ENCODE measurements around the gene TCTN1.

TCTN1 gene

DNA sequence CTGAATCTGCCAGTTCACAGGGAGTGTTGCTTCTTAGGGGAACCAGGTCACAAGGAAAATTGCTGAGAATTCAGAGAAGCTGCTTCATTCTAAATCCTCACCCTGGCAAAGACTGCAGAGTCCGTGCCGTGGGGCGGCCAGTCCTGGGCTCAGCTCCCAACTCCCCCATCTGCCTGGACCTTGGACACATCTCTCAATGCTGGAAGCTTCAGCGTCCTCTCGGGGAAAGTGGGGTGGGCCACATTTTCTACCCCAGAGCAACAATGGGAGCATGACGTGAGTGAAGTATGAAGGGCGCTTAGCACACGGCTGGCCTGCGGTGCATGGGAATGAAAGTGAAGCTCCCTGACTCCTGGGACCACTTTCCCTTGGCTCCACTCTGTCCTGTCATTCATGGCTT, 43.8 kb downstream of the TCTN1 start:
- H3K4me2 ChIP-seq, result peak overlapping the region; percentile 88

DNA sequence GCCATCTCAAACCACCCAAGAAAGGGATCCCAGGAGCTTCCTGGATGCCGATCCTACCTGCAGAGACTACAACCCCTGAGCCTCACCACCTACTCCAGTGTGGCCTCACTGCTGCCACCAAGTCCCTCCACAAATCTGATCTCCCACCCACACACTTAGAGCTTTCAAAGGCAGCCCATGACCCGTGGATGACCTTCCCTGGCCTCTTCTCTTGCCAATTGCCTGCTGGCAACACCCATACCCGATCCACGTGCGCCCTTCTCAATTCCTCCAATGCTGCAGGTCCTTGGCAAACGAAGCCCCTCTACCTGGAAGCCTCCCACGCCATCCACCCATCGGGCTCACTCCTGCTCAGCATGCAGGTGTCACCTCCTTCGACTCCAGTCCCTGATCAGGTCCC, 44.3 kb downstream of the TCTN1 start:
- H3K27me3 ChIP-seq, result no peaks in the 10 kb centered on the region
- H3K4me3 ChIP-seq, result no peak overlapping the region
- H3K9me3 ChIP-seq, result no peaks in the 10 kb centered on the region
- 0 out of 2 replicates have a peak overlapping the region, but pooled peaks have one; percentile 89 for H3K27ac ChIP-seq
- H3K4me1 ChIP-seq, result peaks cover 80% of the 10 kb centered on the region
- H3K9ac ChIP-seq, result no peak overlapping the region
- TF ChIP-seq Cebpa-rat (IDR thresholded peaks at IDR 0.05), result no peak
- H3K4me2 ChIP-seq, result peak overlapping the region; percentile 88
- no peaks in the 10 kb centered on the region for H4K20me1 ChIP-seq
- H3K36me3 ChIP-seq, result peaks cover 36% of the 10 kb centered on the region

More for the DNA sequence above, 43.8 kb downstream of the TCTN1 start:
- Histone ChIP-seq H3K9ac (no peak overlapping the region), H3K36me3 (peaks cover 41% of the 10 kb centered on the region), H3K9me3 (no peaks in the 10 kb centered on the region), H3K27me3 (no peaks in the 10 kb centered on the region), H3K4me1 (peaks cover 80% of the 10 kb centered on the region), H3K27ac (0 out of 2 replicates have a peak overlapping the region, but pooled peaks have one; percentile 89), H3K4me3 (no peak overlapping the region), H4K20me1 (no peaks in the 10 kb centered on the region)
- no peak for TF ChIP-seq Cebpa-rat (IDR thresholded peaks at IDR 0.05)

DNA sequence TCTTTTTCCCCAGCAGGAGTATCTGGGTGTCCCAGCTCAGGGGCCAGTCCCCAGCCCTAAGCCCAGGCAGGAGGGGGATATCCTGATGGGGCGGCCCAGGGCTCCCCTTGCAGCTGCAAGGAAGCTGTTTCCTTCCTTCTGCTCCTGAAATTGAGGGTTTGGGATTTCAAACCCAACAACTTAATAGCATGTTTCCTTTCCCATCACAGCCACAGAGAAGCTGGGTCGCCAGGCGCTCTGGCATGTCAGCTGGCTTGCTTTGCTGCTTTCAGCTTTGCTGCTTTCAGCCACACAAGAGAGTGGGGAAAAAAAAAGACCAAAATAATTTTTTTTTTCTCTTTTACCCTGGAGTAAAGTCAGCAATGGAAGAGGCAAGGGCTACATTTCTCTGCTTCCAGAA, 44.9 kb downstream of the TCTN1 start:
- Histone ChIP-seq H3K9ac (peak overlapping the region; percentile 61; the same call in 1 of the 2 replicates), H3K4me1 (peaks cover 76% of the 10 kb centered on the region), H3K4me2 (peak overlapping the region; percentile 88), H4K20me1 (no peaks in the 10 kb centered on the region), H3K36me3 (peaks cover 37% of the 10 kb centered on the region), H3K27ac (peak overlapping the region; percentile 89), H3K4me3 (no peak overlapping the region), H3K27me3 (no peaks in the 10 kb centered on the region), H3K9me3 (peaks cover 4% of the 10 kb centered on the region)
- TF ChIP-seq Cebpa-rat (IDR thresholded peaks at IDR 0.05), result no peak

DNA sequence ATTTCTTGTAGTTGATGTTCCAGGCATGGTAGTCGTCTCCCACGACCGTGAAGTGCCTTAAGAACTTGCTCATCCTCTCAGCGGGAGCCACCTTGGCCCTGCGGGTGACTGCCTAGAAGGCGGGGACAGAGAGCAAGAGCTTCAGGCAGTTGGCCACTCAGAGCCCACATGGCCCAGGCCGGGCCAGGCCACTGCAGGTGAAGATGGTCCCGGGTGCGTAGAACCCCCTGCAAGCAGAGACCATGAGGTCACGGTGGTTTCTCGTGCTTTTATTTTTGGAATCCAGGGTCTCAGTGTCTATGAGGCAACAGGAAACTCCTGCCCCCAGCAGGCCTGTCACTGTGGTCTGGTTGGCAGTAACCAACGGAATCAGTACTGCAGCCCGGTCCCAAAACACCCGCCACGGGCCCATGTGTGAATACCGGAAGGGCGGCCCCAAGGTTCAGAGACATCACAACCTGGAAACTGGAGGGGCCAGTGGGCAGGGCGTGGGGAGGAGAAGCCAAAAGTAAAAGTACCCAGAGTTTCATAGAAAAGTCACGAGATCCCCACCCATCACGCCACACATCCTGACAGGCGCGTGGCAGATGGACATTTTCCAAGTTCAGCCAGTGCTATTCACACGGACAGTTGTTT, 47.5 kb downstream of the TCTN1 start:
- Histone ChIP-seq H4K20me1 (no peaks in the 10 kb centered on the region), H3K27ac (peak overlapping the region; percentile 89), H3K4me2 (peak overlapping the region; percentile 88), H3K9ac (peak overlapping the region; percentile 72), H3K4me1 (peaks cover 61% of the 10 kb centered on the region), H3K27me3 (no peaks in the 10 kb centered on the region), H3K4me3 (peak overlapping the region; percentile 50), H3K36me3 (peaks cover 38% of the 10 kb centered on the region), H3K9me3 (peaks cover 30% of the 10 kb centered on the region)
- peak; percentile 93 for TF ChIP-seq Cebpa-rat (IDR thresholded peaks at IDR 0.05)

DNA sequence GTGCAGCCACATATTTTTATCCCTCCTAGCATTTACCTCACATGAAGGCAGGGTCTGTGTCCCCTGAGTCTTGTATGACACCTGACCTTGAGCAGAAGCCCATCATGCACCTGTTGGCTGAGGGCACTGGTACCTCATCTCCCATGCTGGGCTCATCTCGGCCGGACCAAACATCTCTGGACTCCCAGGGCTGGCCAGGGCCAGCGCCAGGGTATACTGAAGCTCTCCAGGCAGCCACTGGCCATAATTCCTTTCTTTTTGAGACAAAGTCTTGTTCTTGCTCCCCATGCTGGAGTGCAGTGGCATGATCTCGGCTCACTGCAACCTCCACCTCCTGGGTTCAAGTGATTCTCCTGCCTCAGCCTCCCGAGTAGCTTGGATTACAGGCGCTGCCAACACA, 53.0 kb downstream of the TCTN1 start:
- Histone ChIP-seq H3K27ac (no peak overlapping the region), H3K4me2 (0 out of 2 replicates have a peak overlapping the region, but pooled peaks have one; percentile 78), H3K9me3 (peaks cover 35% of the 10 kb centered on the region), H3K27me3 (no peaks in the 10 kb centered on the region), H3K36me3 (peaks cover 46% of the 10 kb centered on the region), H3K4me3 (no peak overlapping the region), H4K20me1 (no peaks in the 10 kb centered on the region), H3K4me1 (peaks cover 71% of the 10 kb centered on the region), H3K9ac (no peak overlapping the region)
- TF ChIP-seq Cebpa-rat (IDR thresholded peaks at IDR 0.05), result no peak

DNA sequence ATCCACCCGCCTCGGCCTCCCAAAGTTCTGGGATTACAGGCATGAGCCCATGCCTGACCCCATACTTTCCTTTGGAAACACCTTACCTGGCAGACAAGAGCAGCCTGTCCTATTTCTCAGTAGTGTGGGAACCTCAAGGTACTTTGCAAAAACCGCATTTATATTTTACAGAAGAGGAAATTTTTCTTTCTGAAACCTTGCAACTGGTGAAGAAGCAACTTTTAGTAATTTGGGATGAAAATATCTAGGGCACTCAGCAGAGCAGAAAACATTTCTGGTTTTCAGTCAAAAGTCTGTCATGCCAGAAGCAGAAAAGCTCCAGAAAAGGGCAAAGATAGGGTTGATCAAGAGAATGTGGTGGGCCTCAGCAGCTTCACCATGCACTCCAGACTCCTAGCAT, 53.7 kb downstream of the TCTN1 start:
- no peaks in the 10 kb centered on the region for H3K27me3 ChIP-seq
- no peaks in the 10 kb centered on the region for H4K20me1 ChIP-seq
- H3K4me3 ChIP-seq, result no peak overlapping the region
- peaks cover 71% of the 10 kb centered on the region for H3K4me1 ChIP-seq
- peak overlapping the region; percentile 74 for H3K27ac ChIP-seq
- peaks cover 46% of the 10 kb centered on the region for H3K36me3 ChIP-seq
- H3K4me2 ChIP-seq, result peak overlapping the region; percentile 78
- no peak for TF ChIP-seq Cebpa-rat (IDR thresholded peaks at IDR 0.05)
- peaks cover 35% of the 10 kb centered on the region for H3K9me3 ChIP-seq
- H3K9ac ChIP-seq, result no peak overlapping the region

DNA sequence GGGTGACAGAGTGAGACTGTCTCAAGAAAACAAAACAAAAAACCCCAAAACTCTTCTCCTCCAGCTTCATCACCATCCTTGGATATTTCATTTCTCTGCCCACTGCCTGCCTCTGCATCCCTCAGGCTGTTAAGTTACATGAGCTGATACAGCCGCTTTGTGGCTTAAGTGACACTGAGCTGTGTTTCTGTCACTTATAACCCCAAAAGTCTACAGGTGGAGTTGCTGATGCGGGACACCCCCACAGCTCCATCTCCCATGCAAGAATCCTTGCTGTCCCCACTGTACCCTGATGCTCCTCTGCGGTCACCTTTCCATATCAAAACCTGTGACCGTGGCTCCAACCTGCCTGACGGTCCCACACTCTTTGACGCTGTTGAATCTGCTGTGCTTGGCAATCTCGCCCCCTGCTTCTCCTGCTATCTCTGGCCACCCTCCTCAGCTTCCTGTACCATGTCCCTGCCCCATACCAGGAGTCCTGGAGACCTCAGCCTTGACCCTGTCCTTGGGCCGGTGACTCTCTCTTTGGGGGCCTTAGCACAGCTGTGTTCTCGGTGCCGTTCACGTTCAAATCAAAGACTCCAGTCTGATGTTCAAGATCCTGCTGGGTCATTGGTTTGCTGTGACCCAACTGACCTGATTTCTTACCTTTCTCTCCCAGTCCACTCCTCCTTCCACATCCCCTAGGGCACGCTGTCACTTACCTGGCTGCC, 54.7 kb downstream of the TCTN1 start:
- Histone ChIP-seq H3K9ac (peak overlapping the region; percentile 61; the same call in 1 of the 2 replicates), H3K4me1 (peaks cover 73% of the 10 kb centered on the region), H3K4me3 (no peak overlapping the region), H3K27me3 (no peaks in the 10 kb centered on the region), H3K36me3 (peaks cover 44% of the 10 kb centered on the region), H3K4me2 (peak overlapping the region; percentile 78), H3K9me3 (peaks cover 34% of the 10 kb centered on the region), H4K20me1 (no peaks in the 10 kb centered on the region), H3K27ac (peak overlapping the region; percentile 74)
- TF ChIP-seq Cebpa-rat (IDR thresholded peaks at IDR 0.05), result no peak

DNA sequence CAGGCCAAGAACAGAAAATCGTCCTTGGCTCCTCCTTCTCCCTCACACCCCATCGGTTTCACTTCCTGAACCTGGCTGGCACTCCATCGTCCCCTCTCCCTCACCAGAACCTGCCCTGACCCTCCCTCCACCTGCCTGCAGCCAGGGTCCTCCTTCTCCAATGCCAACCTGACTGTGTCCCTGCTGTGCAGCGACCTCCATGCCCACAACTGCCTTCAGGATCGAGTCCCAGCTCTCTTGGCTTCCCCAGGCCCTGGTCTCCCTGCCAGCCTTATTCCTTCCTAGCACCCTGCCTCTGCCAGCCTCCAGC, 55.2 kb downstream of the TCTN1 start:
- H3K9ac ChIP-seq, result peak overlapping the region; percentile 61; the same call in 1 of the 2 replicates
- H3K4me2 ChIP-seq, result peak overlapping the region; percentile 78
- TF ChIP-seq Cebpa-rat (IDR thresholded peaks at IDR 0.05), result no peak
- no peak overlapping the region for H3K4me3 ChIP-seq
- peaks cover 78% of the 10 kb centered on the region for H3K4me1 ChIP-seq
- H3K27me3 ChIP-seq, result no peaks in the 10 kb centered on the region
- H3K9me3 ChIP-seq, result peaks cover 29% of the 10 kb centered on the region
- H4K20me1 ChIP-seq, result no peaks in the 10 kb centered on the region
- H3K27ac ChIP-seq, result peak overlapping the region; percentile 74
- peaks cover 39% of the 10 kb centered on the region for H3K36me3 ChIP-seq

DNA sequence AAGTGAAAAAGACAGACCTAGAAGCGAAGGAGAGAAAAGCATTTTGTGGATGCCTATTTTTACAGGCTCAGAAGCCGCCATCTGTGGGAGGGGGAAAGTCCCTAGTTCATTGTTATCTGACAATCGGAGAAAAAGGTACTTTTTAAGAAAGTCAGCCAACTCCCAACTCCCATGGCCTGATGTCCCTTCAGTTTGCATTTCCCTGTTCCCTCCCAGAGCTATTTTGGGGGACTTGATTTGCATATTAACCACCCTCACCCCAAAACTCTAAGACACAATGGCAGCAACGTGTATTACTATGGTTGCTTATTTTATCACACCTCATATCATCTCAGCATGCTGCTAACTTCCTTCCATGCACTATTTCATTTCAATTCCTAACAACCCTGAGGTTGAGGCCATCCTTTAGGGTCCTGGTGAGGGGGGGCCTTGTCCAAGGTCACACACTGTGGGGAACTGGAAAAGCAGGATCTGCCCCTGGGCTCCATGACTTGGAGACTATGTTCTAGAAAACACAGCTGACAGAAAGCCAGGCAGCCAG, 56.3 kb downstream of the TCTN1 start:
- Histone ChIP-seq H3K4me1 (peaks cover 87% of the 10 kb centered on the region), H3K4me2 (peak overlapping the region; percentile 78), H3K36me3 (peaks cover 33% of the 10 kb centered on the region), H3K4me3 (no peak overlapping the region), H3K27ac (peak overlapping the region; percentile 74), H4K20me1 (no peaks in the 10 kb centered on the region), H3K27me3 (no peaks in the 10 kb centered on the region), H3K9ac (peak overlapping the region; percentile 61), H3K9me3 (peaks cover 26% of the 10 kb centered on the region)
- TF ChIP-seq Cebpa-rat (IDR thresholded peaks at IDR 0.05), result no peak

DNA sequence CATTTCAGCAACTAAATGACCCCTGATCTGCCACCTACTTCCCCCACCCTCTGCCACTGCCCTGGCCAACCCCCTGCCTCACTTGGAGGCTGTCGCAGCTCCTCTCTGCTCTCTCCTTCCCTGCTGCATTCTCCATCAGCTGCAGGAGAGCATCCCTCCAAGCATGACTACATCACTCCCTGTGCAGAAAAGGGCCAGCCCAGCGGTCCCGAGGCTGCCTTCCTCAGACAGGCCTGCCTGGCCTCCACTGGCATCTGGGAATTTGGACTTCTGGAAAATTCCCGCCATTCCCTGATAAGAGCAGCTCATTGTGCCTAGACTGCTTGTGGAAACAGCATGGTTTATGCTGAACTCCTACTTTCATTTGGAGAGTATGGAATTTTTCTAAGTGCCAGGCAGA, 62.2 kb downstream of the TCTN1 start:
- Histone ChIP-seq H3K36me3 (peaks cover 13% of the 10 kb centered on the region), H3K27ac (peak overlapping the region; percentile 72), H3K9ac (peak overlapping the region; percentile 8; the same call in 1 of the 2 replicates), H4K20me1 (no peaks in the 10 kb centered on the region), H3K4me1 (peaks cover 98% of the 10 kb centered on the region), H3K4me2 (peak overlapping the region; percentile 92), H3K27me3 (no peaks in the 10 kb centered on the region), H3K4me3 (0 out of 2 replicates have a peak overlapping the region, but pooled peaks have one; percentile 38), H3K9me3 (peaks cover 8% of the 10 kb centered on the region; the same call in 1 of the 2 replicates)
- no peak for TF ChIP-seq Cebpa-rat (IDR thresholded peaks at IDR 0.05)

Measured in BLaER1 (cell line).